K562 (cell line): ENCODE data around the gene ANXA3. TPM values are rescaled to one million over a fixed set of nuclear protein-coding genes. Genes with fewer than 3 reads are reported as not detected.
A peak's percentile ranks its signal among the peaks of the same experiment; 100 is the strongest.

Experiments
- DNMT1 ChIP-seq: fragments of 450-650 bp; IDR thresholded peaks from 2 replicates; pipeline ENCODE4 v1.6.1; 2016; ENCODE audit warnings: antibody characterized with exemption, mild to moderate bottlenecking
- FOXM1 ChIP-seq, 2 experiments: fragments of 450-650 bp in 1 of 2; sonication (generic) in 1 of 2; formaldehyde crosslinking in 1 of 2; IDR thresholded peaks; 2 replicates each; pipeline versions ENCODE4 v1.6.1 to v1.9.0; 2017 to 2022; ENCODE audit warnings: low read depth in 2 of 2, mild to moderate bottlenecking in 2 of 2, missing genetic modification reagents in 1 of 2, moderate library complexity in 1 of 2
- GATAD2A ChIP-seq: fragments of 450-650 bp; IDR thresholded peaks from 2 replicates; pipeline ENCODE4 v1.6.1; 2017
- HNRNPH1 ChIP-seq: fragments of 200-400 bp; formaldehyde crosslinking; optimal IDR thresholded peaks from 2 replicates; pipeline ENCODE3; 2017; ENCODE audit warnings: low read depth, mild to moderate bottlenecking, low read length, moderate library complexity
- LEF1 ChIP-seq: fragments of 450-650 bp; IDR thresholded peaks from 2 replicates; pipeline ENCODE4 v1.6.1; 2016; ENCODE audit warnings: mild to moderate bottlenecking
- NCOA1 ChIP-seq: fragments of 450-650 bp; IDR thresholded peaks from 2 replicates; pipeline ENCODE4 v1.6.1; 2016; ENCODE audit warnings: low read depth
- POLR2AphosphoS2 ChIP-seq: IDR thresholded peaks from 2 replicates; pipeline ENCODE4 v1.6.1; 2012; ENCODE audit warnings: low read length, improper control_type of control experiment
- RAD21 ChIP-seq, 2 experiments: fragments of 250-450 bp in 1 of 2; fragments of 450-650 bp in 1 of 2; sonication (Bioruptor Pico) in 1 of 2; formaldehyde crosslinking in 1 of 2; IDR thresholded peaks in 1 of 2; conservative IDR thresholded peaks in 1 of 2; 2 replicates each; pipeline versions ENCODE4 v1.4.0 to v1.8.0; 2020 to 2022; ENCODE audit warnings: mild to moderate bottlenecking in 2 of 2, moderate library complexity in 1 of 2
- RBBP5 ChIP-seq: fragments of 200-600 bp; sonication (generic); IDR thresholded peaks from 2 replicates; pipeline ENCODE4 v1.6.1; 2012; ENCODE audit warnings: borderline replicate concordance, mild to moderate bottlenecking, low read length, control low read depth, inconsistent platforms; ENCODE audit not compliant: insufficient read depth, poor library complexity, severe bottlenecking
- TCF3 ChIP-seq: sonication (generic); formaldehyde crosslinking; IDR thresholded peaks from 2 replicates; pipeline ENCODE4 v1.4.0; 2020; ENCODE audit warnings: mild to moderate bottlenecking, missing genetic modification reagents
- ZNF274 ChIP-seq: IDR thresholded peaks from 2 replicates; pipeline ENCODE4 v1.6.1; 2011; ENCODE audit warnings: low read depth, mild to moderate bottlenecking, low read length, moderate library complexity, borderline replicate concordance
- ZNF282 ChIP-seq: sonication (generic); formaldehyde crosslinking; IDR thresholded peaks from 2 replicates; pipeline ENCODE4 v1.8.1; 2023; ENCODE audit warnings: missing genetic modification reagents
- polyA plus RNA-seq, 8 experiments: library from polyadenylated mRNA; depleted of rRNA in 4 of 8; stranded (reverse) in 5 of 8; unstranded in 3 of 8; fragments of >200 nt; fragmentation: Nextera tagmentation in 2 of 8; fragmentation: Illumina TruSeq in 1 of 8; extraction: Ambion mirVana in 2 of 8; extraction: Trizol in 1 of 8; gene quantifications; 2 replicates each; pipeline versions ENCODE4 v1.2.1 to v1.2.3, GENCODE V29; 2011 to 2014; ENCODE audit warnings: inconsistent platforms in 1 of 8, missing spikeins in 1 of 8
- total RNA-seq, 7 experiments: library from RNA; depleted of rRNA in 6 of 7; stranded (reverse); fragments of >200 nt in 6 of 7; fragmentation: Illumina TruSeq in 2 of 7; extraction: Trizol in 2 of 7; gene quantifications; 2 replicates each; pipeline versions ENCODE4 v1.2.1 to v1.2.3, GENCODE V29; 2011 to 2021; ENCODE audit warnings: low replicate concordance in 1 of 7
- TF ChIP-seq, protein P1 (sequence below): fragments of 450-650 bp; formaldehyde crosslinking; IDR thresholded peaks from 2 replicates; pipeline ENCODE4 v1.4.0; 2020; ENCODE audit warnings: mild to moderate bottlenecking, mixed read lengths
- TF ChIP-seq, protein P2 (sequence below): sonication (generic); formaldehyde crosslinking; IDR thresholded peaks from 2 replicates; pipeline ENCODE4 v1.8.0; 2022; ENCODE audit warnings: mild to moderate bottlenecking, missing genetic modification reagents
- TF ChIP-seq, protein P3 (sequence below): sonication (generic); formaldehyde crosslinking; IDR thresholded peaks from 2 replicates; pipeline ENCODE4 v1.8.0; 2022; ENCODE audit warnings: mild to moderate bottlenecking, missing genetic modification reagents

ANXA3 gene
- total and polyA plus RNA-seq, 9 of the 15 experiments (the other 6 are each of a cell fraction or from before 2014, with no cell fraction given), result 6.3 to 15.5 (median 9.8) TPM

DNA sequence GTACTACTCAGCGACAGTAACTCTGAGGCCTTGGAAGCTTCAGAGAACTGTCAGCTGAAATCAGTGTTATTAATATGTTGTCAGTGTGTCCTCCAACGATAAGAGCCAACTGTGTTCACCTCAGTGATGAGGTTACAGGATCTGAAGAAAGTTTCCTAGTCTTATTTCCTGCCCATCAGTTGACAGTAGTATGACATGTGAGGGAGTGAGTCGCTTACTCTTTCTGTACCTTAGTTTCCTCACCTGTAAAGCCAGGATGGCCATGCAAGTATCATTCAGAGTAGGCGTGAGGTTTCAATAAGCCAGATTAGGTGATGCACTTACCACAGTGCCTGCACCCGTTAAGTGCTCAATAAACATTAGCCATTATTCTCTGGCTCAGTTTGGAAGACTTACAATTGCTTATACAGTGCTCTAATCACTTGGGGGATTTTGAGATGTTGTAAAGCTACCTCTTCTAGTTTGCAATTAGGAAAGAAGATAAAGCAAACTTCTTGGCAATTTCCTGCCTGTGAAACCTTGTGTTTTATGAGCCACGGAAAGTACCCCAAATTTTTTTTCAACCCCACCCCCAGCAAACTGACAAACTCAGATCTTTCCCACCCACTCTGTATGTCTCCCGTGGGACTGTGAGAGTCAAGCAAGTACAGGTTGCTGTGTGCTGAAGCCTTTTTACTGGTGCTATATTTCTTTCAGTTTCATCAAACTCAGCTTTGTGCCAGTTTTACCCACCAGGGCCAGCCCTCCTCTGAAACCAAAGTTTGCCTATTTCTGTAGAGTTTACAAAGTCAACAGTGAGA, 62.2 kb downstream of the ANXA3 start (continued):
- TF ChIP-seq ZNF274, result no peak
- TF ChIP-seq NCOA1, result peak; percentile 86
- TF ChIP-seq ZNF282 (CRISPR knock-in tag), result no peak
- no peak for TF ChIP-seq POLR2AphosphoS2
- peak; percentile 63 for TF ChIP-seq FOXM1 (IDR thresholded peaks at IDR 0.05; ENCODE audit: low read depth)
- no peak for TF ChIP-seq FOXM1 (CRISPR knock-in tag; IDR thresholded peaks at IDR 0.05; ENCODE audit: low read depth)
- TF ChIP-seq, protein P1, sequence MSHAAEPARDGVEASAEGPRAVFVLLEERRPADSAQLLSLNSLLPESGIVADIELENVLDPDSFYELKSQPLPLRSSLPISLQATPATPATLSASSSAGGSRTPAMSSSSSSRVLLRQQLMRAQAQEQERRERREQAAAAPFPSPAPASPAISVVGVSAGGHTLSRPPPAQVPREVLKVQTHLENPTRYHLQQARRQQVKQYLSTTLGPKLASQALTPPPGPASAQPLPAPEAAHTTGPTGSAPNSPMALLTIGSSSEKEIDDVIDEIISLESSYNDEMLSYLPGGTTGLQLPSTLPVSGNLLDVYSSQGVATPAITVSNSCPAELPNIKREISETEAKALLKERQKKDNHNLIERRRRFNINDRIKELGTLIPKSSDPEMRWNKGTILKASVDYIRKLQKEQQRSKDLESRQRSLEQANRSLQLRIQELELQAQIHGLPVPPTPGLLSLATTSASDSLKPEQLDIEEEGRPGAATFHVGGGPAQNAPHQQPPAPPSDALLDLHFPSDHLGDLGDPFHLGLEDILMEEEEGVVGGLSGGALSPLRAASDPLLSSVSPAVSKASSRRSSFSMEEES, result no peak
- TF ChIP-seq TCF3 (CRISPR knock-in tag), result peak; percentile 94
- TF ChIP-seq, protein P2, sequence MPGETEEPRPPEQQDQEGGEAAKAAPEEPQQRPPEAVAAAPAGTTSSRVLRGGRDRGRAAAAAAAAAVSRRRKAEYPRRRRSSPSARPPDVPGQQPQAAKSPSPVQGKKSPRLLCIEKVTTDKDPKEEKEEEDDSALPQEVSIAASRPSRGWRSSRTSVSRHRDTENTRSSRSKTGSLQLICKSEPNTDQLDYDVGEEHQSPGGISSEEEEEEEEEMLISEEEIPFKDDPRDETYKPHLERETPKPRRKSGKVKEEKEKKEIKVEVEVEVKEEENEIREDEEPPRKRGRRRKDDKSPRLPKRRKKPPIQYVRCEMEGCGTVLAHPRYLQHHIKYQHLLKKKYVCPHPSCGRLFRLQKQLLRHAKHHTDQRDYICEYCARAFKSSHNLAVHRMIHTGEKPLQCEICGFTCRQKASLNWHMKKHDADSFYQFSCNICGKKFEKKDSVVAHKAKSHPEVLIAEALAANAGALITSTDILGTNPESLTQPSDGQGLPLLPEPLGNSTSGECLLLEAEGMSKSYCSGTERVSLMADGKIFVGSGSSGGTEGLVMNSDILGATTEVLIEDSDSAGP (CRISPR knock-in tag), result no peak
- TF ChIP-seq LEF1, result peak; percentile 71
- peak; percentile 93 for TF ChIP-seq GATAD2A
- no peak for TF ChIP-seq DNMT1
- TF ChIP-seq, protein P3, sequence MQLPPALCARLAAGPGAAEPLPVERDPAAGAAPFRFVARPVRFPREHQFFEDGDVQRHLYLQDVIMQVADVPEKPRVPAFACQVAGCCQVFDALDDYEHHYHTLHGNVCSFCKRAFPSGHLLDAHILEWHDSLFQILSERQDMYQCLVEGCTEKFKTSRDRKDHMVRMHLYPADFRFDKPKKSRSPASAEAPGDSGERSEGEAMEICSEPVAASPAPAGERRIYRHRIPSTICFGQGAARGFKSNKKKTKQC (CRISPR knock-in tag), result no peak
- TF ChIP-seq RBBP5, result peak; percentile 26
- TF ChIP-seq HNRNPH1, result no peak
- TF ChIP-seq RAD21 (CRISPR knock-in tag; conservative IDR thresholded peaks at IDR 0.05 in 1 of 2, IDR thresholded peaks at IDR 0.05 in 1 of 2), result peak in 1 of 2 experiments; percentile 49; a peak in 2 of 4 replicates
